Erythroblast (primary cell): ENCODE measurements around the gene NEFH.

Experiments
- GATA1 ChIP-seq: IDR thresholded peaks from 2 replicates; pipeline ENCODE4 v1.6.1; 2011; ENCODE audit warnings: low read depth, mild to moderate bottlenecking, control low read depth, low read length, moderate library complexity
- POLR2A ChIP-seq: IDR thresholded peaks from 2 replicates; pipeline ENCODE4 v1.6.1; 2011; ENCODE audit warnings: mild to moderate bottlenecking, low read length

DNA sequence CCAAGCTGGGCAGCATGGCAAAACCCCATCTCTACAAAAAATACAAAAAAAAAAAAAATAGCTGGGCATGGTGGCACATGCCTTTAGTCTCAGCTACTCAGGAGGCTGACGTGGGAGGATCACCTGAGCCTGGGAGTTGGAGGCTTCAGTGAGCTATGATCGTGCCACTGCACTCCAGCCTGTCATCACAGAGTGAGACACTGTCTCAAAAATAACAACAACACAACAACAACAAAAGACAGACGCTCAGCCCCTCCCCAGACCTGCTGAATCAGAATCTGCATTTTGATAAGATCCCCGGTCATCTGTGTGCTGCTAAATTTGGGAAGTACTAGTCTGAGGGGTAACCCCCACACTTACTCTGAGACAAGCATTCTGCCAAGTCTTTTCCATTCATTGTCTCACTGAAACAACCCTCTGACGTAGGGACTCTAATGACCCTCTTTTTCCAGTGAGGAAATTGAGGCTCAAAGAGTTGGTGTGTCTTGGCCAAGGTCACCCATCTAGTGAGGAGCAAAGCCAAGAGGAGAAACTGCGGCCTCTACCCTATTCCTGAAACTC, 7.5 kb downstream of the NEFH start:
- TF ChIP-seq POLR2A (no peak), GATA1 (no peak)
